Hair follicular keratinocyte (primary cell): ENCODE measurements around the gene GP1BB. TPM values are rescaled to one million over a fixed set of nuclear protein-coding genes. Genes with fewer than 3 reads are reported as not detected.

Experiments
- total RNA-seq: library from RNA; depleted of rRNA; stranded (reverse); fragments of >200 nt; gene quantifications from 2 replicates; pipeline ENCODE4 v1.2.3, GENCODE V29; 2015

GP1BB gene
- 2.8 and 2.9 TPM in 2 replicates for total RNA-seq

DNA sequence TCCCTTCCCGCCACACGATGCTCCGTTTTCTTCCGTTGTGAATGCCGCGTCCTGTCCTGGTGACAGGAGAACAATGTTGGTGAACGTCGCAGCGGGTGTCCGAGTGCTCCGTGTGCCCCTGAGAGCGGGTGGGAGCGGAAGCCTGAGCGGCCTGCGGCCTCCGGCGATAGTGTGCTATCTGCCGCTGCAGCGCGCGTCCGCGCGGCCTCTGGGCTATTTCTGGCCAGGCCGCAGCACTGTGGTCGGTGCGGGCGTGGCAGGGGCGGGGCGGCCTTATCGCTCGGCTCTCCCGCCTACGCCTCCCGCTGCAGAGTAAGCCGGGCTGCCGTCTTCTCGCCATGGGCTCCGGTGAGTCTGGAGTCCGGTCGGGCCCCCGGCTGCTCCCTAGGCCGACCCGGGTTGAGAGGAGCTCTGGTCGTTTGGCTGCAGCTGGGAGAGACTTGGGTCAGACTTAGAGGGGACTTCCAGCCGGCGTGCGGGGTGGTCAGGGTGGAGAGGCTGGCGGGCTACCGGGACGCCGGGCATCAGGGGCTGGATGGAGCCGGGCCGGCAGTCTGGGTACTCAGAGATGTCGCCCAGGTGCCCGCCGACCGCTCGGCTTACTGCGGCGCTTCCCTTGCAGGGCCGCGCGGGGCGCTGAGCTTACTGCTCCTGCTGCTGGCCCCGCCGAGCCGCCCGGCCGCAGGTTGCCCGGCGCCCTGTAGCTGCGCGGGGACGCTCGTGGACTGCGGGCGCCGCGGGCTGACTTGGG, at the start of gene GP1BB:
TSS of gene GP1BB (plus strand) at position 308 of the 751 bp plus-strand sequence. CDS start at position 339, 31 bp downstream.

DNA sequence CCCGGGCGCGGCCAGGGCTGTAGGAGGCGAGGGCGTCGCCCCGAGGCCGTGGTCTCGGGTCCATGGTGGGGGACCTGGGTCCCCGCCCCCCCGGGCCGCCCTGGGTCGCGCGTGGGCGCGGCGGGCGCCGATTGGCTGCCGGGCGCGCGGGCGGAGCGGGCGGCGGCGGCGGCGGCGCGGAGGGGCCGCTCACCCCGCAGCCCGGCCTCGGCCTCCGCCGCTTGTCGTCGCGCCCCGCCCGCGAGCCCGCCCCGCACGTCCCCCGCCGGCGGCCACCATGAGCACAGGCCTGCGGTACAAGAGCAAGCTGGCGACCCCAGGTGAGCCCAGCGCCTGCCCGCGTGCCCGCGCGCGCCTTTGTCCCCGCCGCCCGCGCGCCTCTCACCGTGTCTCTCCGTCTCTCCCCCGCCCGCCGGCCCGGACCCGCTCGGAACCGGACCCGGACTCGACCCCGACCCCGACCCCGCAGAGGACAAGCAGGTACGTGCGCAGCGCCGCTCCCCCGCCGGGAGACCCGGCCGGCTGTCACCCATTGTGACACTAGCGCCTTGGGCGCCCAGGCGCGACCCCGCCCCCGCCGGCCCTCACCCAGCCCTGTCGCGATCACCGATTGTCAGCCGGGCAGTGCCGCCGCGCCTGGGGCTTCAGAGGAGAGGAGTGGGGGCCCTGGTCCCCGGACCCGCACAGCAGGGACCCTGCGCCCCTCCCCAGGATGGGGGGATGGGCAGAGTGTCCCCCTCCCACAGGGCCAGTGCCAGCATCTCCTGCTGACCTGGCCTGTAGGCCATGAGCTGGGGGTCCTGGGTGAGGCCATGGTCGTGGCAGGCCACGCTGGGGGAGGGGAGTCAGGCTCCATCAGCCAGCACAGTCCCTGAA, 8.8 kb upstream of the GP1BB start, which contains the start of gene SEPTIN5:
TSS of gene SEPTIN5 (plus strand) at position 192 of the 876 bp plus-strand sequence. CDS start at position 278, 86 bp downstream.

DNA sequence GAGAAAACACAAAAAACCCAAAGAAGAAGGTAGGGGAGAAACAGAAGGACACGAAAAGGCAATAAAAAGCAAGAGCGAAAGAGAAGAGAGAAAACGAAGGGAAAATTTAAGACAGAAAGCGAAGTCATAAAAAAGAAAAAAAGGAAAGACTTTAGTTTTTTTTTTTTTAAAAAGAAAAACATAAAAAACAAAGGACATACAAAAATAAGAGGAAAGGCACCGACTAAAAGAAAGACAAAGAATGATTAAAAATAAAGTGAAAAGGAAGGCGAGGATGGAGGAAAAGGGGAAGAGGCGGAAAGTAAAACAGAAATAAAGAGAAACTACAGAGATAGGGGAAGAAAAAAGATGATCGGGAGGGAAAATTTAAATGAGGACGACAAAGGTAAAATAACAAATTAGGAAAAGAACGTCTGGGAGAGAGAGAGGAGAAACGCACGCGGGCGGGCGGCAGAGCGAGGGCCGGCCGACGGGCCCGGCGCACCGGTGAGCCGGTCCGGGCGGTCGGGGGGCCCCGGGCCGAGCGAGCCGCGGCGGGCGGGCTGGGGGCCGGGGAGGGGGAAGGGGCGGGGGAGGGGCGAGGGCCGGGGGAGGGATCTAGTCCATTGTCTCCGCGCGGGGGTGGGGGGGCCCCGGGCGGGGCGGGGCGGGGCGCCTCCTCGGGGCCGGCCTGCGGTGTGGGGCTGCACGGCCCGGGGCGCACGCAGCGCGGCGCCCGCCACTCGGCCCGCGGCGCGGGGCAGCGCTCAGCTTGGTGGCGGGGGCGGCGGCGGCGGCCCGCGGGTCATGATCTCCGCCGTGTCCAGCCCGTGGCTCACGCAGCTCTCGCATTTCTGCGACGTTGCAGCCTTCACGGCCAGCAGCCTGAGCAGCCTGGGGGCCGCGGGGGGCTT, 37.0 kb downstream of the GP1BB start, which contains the start of gene TBX1:
TSS of gene TBX1 (plus strand) at position 721 of the 893 bp plus-strand sequence. CDS start at position 787, 66 bp downstream.

Other genes with a start within 250 kb of the GP1BB start
- 39.7 and 65.1 TPM in 2 replicates for gene UFD1, start 244.3 kb upstream of the GP1BB start, total RNA-seq
- gene CDC45, start 243.6 kb upstream of the GP1BB start, total RNA-seq: 13.1 and 42.6 TPM in 2 replicates
- not detected in 2 replicates for gene CLDN5, start 199.1 kb upstream of the GP1BB start, total RNA-seq
- gene SEPTIN5, start 9.0 kb upstream of the GP1BB start, total RNA-seq: 2.6 and 14.9 TPM in 2 replicates
- 13.7 and 22.6 TPM in 2 replicates for gene TBX1, start 37.2 kb downstream of the GP1BB start, total RNA-seq
- gene GNB1L, start 131.3 kb downstream of the GP1BB start, total RNA-seq: 25.3 and 35.2 TPM in 2 replicates
- gene RTL10, start 131.3 kb downstream of the GP1BB start, total RNA-seq: 10.5 and 13.6 TPM in 2 replicates
- 264 and 269 TPM in 2 replicates for gene COMT, start 218.2 kb downstream of the GP1BB start, total RNA-seq
- 9.5 and 13.8 TPM in 2 replicates for gene TXNRD2, start 218.3 kb downstream of the GP1BB start, total RNA-seq